T-helper 2 cell (primary cell): Measurements from ENCODE around the gene RFX8.
A peak's percentile ranks its signal among the peaks of the same experiment; 100 is the strongest.

Source experiments
- DNase-seq, 5 experiments: peaks; one replicate each; pipeline versions ENCODE4 v3.0.0 to v3.0.0-alpha.2; 2012 to 2022

Gene RFX8

DNA sequence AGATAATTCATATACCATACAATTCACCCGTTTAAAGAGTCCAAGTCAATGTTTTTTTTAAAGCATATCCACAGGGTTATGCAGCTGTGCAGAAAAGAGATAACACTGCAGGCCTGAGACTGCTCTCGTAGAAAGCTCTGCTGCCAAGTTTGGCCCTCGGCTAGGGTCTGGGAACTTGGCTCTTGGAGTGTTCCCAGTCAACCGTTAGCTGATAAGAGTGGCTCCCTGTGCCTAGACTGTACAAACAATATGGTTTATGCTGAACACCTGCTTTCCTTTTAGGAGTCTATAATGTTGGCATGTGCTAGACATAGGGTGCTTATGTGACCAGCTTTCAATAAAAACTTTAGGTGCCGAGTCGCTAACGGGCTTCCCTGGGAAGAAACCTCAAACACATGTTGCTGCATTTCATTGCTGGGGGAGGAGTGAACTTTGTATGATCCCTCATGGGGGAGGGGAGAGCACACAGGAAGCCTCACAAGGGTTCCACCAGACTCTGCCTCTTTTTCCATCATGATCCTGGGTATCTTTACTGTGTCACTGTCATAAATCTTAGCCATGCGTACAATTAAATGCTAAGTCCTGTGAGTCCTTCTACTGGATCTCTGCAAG, 34.7 kb downstream of the RFX8 start:
- no peak for DNase-seq

DNA sequence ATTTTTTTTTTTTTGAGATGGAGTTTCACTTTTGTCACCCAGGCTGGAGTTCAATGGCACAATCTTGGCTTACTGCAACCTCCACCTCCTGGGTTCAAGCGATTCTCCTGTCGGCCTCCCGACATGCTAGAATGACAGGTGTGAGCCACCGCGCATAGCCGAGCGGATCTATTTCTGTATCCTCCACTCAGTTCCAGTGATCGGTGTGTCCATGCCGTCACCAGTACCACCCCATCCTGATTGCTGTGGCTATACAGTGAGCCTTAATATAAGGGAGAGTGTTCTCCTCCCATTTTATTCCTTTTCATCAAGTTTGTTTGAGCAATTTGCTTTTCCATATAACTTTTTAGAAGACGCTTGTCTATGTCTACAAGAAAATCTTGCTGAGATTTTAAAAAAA, 35.2 kb downstream of the RFX8 start:
- no peak for DNase-seq

DNA sequence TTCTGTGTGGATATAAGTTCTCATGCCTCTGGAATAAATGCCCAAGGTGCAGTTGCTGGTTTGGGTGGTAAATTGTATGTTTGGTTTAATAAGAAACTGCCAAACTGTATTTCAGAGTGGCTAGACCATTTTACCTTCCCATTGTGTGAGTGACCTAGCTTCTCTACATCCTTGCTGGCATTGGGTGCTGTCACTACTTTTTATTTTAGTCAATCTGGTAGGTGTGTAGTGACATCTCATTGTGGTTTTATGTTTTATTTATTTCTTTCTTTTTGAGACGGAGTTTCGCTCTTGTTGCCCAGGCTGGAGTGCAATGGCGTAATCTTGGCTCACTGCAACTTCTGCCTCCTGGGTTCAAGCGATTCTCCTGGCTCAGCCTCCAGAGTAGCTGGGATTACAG, 36.4 kb downstream of the RFX8 start:
- DNase-seq = peak in 1 of 5 experiments; percentile 32

DNA sequence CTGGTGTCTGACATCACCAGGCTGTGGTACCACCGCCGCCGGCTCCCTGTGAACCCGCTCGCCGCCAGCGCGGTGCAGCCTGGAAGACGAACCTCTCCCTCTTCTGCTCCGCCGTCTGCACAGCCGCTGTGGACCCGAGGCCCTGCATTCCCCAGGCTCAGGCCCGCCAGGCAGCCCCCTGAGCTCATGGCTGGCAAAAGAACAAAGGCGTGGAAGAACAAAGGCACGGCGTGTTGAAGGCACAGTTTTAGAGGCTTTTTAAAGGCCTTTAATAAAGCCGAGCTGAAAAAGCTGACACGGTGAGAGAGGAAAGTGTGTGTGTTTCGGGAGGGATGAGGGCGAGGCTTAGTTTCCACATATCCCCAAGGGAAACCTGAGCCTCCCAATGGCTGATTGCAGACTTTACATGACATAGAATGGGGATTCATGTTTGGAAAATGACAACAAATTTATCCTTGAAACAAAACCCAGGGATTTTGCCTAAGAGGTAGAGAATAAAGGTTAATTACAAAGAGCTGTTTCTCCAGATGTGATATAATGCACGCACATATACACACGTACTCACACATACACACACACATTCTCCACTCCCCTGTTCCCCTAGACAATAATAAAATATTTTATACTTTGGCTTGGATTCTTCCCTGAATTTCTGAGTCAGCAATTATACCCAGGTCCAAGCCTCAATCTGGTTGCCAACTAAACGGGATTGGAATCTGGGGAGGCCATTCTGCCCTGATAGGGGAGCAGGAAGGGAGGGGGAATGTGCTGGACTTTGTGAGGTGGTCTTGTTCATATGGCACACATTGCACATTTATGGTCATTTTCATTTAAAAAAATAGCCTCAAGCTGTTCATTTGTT, 39.7 kb downstream of the RFX8 start:
- no peak for DNase-seq

DNA sequence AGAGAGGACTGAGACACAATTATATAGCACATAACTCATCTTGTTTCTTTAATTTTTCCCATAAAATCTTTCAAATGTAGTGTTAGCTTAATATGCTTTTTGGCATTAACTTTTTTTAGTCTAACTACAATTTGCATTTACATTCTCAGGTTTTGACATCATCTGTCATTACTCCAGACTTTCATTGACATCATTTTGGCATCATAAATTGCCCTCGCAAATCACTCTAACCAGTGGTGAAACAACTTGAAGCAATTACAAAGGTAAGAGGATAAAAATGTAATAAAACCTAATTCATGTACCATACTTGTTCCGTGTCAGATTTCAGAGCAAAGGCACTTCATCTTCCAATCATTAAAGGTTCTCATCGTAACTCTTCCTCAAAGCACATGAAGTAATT, 41.4 kb downstream of the RFX8 start:
- no peak for DNase-seq

DNA sequence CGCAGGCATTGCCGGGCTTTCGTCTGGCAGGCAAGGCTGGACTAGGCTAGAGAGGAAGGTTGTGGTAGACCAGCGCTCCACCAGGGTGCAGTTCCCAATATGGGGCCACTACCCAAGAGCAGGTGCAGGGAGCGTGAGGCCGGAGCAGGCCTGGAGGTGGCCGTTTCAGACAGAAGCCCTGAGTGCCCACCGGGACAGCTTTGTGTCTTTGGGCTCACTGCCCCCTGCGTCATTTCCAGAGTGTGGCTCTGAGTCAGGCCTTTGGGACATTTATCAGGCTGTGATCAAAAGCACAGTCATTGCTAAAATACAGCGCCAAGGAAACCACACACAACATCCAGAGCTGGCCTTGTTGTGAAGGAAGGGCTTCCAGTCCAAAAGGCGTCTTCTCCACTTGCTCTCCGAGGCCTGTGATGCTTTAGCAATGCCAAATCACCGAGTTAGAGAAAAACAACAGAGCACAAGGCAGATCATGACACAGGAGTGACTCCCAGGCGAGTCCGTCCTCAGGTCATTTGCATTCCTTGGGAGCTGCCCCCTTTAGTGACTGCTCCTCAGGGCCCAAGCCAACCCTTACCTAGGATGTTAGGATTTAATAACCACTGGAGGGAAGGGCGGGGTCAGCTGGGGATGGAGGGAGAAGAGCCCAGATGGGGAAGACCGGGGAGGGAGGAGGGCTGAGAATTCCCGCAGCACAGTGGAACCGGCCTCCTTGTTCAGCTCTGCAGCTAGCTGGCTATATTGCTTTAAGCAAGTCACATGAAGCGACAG, 42.3 kb downstream of the RFX8 start:
- DNase-seq = peak in 1 of 5 experiments; percentile 45

DNA sequence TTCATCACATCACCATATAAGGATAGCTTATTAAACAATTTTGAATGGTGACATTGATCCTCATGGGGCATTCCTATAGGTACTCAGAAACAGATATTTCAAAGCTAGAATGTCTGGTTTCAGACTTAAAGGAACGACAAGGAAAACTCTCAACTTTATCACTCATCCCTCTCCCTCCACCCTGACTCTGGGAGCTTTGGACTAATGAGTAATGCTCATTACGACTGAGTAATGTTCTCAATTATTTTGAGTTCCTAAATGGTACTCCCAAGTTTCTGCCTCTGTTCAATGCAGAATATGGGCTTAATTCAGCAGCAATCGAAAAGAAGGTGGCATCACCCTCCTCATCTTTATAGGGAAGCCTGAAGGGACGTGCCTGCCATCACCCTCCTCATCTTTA, 43.4 kb downstream of the RFX8 start:
- DNase-seq = no peak

DNA sequence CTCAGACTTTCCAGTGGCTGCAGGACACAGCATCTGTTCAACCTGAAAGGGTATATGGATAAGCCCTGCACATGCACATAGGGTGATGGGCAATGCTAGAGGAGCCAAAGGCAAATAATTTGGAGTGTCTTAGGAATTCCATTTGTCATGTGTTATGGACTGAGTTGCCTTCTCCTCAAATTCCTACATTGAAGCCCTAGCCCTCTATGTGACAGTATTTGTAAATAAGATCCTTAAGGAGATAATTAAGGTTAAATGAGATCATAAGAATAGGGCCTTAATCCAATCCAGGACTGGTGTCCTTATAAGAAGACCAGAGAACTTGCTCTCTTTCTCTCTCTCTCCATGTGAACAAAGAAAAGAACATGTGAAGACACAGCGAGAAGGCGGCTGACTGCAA, 44.8 kb downstream of the RFX8 start:
- DNase-seq = no peak

DNA sequence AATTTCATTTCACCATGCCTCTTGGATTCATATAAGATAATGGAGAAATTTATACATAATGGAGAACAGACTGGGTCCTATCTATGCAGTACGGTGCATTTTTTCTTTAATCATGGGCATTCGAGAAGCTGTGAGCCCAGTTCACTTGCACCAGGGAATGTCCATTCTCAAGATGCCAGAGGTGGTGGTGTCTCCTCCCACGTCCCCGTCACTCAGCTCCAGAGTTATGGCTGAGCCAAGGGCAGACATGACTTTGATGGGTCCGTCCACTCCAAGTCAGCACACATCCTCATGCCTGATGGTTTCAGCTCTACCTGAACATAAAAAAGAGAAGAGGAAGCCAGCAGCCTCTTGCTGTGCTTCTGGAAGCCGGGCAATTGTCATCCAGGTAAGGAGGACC, 45.5 kb downstream of the RFX8 start:
- no peak for DNase-seq

DNA sequence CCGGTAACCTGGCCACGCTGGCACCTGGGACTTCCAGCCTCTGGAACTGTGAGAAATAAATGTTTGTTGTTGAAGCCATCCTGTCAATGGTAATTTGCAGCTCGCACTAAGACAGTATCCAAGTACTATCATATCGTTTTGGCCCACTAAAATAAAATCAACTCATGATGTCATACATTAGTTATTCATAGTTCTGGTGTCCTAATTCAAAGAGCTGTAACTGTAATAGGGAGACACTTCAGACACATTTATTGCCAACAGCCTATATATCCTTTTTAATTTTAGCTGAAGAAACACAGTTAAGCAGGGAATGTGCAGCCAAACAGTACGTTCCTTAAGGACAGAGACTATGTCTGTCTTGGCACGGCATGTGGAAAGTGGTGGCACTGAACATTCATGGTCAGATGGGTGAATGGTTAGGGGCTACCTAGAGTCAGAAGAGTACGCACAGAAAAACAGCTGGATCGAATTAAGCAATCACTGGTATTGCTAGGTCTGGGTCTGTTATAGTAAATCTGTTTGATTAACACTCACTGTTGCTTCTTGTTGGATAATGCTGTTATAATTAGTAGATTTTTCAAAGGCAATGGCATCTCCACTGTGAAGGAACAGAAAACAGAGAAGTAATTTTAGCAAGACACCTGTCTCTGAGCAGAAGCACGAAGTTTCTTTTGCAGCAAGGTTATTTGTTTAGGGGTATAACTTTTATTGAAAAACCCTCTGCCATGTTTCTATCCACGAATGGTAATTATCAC, 46.3 kb downstream of the RFX8 start:
- no peak for DNase-seq

DNA sequence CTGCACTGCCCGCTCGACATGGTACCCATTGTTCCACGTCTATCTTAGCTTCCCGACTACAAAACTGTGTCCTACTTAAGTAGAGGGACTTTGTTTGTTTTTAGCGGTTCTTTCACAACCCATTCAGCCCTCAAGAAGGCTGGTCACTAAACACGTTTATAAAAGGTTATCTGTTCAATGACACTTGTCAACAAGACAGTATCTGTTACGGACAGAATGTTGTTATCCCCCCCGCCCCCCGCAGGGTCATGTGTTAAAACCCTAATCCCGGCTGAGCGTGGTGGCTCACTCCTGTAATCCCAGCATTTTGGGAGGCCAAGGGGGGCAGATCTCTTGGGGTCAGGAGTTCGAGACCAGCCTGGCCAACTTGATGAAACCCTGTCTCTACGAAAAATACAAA, 47.2 kb downstream of the RFX8 start:
- no peak for DNase-seq

DNA sequence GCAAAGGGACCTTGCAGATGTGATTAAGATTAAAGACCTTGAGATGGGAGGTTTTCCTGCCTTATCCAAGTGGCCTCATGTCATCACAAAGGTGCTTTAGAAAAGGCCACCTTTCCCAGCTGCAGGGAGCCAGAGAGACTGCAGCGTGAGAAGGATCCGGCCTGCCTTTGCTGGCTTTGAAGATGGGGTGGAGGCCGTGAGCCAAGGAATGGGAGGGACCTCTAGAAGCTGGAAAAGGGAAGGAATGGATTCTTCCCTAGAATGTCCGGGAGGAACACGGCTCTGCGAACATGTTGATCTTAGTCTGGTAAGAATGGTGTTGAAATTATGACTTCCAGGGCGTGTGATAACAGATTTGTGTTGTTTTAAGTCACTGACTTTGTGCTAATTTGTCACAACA, 47.7 kb downstream of the RFX8 start:
- DNase-seq = no peak

DNA sequence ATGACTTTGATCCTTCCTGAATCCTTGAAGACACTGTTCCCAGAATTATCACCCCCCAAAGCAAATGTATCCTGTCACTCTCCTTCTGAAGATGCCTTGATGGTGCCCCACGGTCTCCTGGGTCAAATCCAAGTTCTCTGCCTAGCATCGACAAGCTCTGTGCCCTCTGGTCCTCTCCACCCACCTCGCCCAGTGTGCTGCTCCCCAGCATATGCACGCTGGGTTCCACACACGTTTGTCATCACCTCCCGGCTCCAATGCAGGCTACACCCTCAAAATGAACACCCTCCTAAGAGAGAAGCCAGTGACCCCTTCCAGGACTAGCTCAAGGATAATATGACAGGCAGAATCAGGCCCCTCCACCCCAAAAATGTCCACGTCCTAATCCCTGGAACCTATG, 48.1 kb downstream of the RFX8 start:
- DNase-seq = no peak

DNA sequence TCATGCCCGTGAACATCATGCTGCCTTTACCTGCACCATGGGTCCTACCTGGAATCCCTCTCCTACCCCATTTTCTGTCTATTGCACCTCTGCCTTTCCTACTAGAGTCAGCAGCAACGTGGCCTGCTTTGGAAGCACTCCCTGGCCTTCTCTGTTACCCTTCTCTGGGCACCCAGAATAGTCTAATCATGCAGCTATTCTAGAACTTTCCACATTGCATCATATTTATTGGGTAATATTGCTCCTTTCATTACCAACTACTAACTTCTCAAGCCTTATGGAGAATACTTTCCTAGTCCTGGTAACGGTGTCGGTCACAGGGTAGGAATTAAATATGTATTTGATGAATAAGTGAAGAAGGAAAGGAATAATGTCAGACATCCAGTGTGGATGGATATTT, 54.3 kb downstream of the RFX8 start:
- DNase-seq = no peak

DNA sequence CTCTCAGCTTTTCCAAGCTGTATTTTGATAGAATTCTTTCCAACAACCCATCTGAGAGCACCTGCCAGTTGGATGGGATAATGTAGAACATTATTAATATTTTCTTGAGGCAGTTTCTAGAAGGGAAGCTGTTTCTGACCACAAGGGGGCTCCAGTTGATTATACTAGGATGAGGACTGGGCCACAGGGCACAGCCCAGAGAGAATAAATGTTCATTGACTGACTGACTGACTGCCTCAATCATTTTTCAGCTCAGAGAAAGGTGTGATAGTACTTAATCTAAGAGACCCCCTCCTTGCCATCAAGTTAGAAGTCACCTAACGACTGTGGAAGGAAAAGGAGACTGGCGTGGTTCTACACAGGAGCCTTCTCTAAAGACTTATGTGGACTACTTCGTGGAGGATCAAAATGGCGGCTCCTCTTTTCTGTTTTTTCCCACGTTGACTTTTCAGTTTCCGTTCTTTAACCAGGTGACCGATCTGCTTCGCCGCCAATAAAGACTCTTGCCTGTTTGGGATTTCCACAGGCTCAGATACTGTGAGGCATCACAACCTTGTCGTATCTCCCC, 55.7 kb downstream of the RFX8 start:
- DNase-seq = peak in 4 of 5 experiments; percentile 17 to 70 (median 25)

DNA sequence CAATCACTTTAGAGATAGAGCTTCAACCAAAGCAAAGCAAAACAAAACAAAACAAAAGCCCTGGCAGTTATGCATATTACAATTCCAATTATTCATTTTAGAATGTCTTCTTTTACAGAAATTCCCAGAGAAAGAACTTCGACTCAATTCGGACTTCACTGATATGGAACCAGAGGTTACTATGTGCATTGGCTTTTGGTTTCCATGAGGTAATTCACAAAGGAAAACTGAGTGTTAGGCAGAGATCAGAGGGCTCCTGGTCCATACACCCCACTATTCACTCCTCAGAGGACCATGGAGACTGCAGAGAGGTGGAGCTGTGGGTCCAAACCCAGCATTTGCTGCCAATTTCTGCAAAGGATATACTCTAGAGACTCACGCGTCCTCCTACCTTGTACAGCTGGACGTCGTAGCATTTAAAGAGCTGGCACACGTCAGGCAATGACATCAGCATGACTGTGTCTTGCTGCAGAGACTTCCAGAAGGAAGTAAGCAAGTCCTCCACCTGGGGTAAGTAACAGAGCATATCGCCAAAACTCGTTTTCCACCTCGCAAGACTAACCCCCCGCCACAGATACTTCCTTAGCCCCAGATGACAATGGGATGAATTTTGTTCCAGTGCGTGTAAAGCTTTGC, 56.3 kb downstream of the RFX8 start:
- DNase-seq = no peak

DNA sequence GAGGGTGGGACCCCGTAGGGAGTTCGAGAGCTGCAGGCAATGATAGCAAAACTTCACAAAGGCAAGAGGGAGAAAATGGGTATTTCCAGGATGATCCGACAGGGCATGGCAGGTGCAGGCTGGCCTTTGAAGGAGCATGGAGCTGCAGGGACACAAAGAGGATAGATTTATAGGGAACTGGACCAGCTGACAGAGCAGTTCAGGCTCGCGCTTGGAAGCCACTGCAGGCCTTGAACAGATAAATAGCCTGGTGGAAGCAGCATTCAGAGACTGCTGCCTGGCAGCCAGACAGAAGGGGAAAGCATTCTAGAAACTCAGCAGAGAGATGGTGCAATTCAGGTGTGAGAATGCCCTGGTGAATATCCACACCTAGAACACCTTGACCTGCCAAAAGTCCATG, 58.3 kb downstream of the RFX8 start:
- DNase-seq = no peak

DNA sequence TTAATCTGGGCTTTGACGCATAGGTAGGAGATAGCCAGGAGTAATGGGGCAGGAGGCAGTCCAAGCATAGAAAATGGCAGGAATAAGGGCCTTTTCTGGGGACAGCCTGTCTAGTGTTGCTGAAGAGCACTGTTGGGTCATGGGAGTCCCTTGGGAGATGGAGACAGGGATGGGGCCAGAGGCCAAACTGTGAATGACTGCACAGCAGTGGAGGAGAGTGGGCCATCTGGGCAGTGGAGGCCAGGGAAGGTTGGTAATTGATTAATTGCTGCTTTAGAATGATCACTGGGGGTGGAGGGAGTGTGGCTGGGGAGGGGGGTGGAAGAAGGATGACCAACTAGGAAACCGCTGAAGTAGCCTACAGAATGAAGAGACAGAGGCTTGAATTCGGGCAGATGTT, 59.0 kb downstream of the RFX8 start:
- no peak for DNase-seq

DNA sequence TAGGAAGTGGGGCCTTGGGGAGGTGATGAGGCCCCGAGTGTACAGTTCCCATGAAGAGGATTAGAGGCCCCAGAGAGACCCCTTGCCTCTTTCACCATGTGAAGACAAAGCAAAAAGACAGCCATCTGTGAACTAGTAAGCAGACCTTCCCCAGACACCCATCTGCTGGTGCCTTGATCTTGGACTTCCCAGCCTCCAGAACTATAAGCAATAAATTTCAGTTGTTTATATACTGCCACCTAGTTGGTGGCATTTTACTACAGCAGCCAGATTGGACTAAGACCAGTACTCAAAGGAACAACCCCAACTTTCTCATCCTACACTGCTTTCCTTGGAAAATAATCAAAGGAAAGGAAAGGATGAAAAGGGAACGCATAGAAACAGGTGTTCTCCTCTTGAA, 59.7 kb downstream of the RFX8 start:
- DNase-seq = no peak

DNA sequence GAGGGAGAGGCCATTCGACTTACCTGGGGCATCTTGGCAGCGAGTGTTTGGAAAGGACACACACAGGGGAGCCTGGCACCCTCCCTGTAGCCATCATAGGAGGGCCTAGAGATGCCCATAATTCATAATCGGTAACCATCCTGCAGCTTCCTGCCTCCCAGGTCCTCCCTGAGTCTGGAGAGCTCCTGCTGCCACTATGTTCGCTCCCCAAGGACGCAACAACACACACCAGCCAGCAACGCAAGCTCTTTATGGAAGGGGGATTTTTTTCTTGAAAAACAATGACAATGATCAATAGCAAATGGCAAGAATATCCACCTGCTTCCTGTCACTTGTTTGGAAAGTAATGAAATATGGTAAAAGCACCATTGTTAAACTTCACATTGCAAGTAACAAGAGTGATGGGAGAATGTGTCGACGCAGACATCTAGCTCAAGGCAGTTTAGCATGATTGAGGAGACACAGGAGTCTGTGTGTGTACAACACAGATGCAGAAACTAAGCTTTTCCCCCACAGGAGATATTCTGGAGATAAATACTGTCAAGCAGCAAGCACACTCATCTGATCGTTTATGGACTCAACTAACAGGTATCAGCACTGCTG, 62.7 kb downstream of the RFX8 start:
- DNase-seq = no peak

DNA sequence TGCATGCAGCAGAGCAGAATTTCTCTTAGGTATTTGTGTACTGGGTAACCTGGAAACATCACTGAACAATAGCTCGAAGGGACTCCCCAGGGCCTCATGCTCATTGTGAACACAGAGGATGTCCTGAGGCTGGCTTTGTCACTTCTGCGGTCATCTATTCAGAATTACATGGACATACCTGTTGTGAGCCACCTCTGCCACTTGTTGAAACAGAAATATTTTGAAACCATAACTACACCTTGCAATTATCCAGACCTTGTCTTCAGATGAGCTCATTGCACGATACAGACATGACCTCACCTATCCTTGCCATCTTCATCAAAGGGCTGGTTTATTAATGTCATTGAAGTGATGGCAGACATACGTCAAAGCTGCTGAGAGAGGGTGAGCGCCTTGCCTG, 64.2 kb downstream of the RFX8 start:
- DNase-seq = no peak

DNA sequence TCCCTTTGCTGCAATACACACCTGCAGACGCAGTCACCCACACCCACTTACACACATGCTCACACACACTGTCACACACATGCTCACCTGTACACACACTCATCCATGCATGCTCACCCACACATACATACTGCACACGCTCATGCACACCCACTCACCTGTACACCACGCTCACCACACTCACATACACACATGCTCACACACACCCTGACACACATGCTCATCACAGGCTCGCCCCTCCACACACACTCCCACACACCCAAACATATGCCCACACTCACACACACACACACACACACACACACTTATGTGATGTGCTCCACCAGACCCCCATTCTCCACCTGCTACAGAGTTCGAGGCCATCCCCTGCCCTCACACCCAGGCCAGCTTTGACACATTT, 64.8 kb downstream of the RFX8 start:
- DNase-seq = no peak
